ENCODE data around the gene DDX41. TPM values are rescaled to one million over a fixed set of nuclear protein-coding genes. Genes with fewer than 3 reads are reported as not detected.

Gene DDX41
- total RNA-seq, 4 donors from 2014 or later, result 96.5 to 170 (median 130) TPM

DNA sequence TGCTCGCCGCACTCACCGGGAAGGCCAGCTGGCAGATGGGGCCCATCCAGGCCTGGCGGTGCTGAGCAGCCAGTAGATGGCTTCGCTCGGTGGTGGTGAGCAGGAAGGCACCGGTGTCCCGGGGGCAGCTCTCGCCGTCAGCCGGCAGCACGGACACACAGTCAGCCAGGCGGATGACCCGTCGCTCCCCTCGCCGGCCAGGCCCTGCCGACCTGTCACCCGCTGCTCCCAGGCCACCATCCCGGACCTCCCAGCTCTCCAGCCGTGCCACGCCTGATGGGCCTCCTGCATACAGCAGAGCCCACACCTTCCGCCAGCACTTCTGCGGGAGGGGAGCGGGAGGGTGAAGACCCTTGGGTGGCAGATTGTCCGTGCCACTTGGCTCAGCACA is 8.5 kb downstream of the DDX41 start:
- 74% methylated on average over 26 of the region's 26 CpGs; no CpG with 5 or more reads in 1 of the 2 donors for WGBS, 2 donors (ENCODE audit: low coverage in 1 of 2)
- DNase-seq, result no peak
- Histone ChIP-seq H3K27me3 (no peaks in the 10 kb centered on the region), H3K36me3 (peaks cover 0 to 22% (median 7%) of the 10 kb centered on the region in 4 donors), H3K4me3 (peak overlapping the region in 1 of 4 donors; percentile 27), H3K9me3 (no peaks in the 10 kb centered on the region), H3K27ac (peak overlapping the region in 3 of 4 donors; percentile 51 to 78 (median 63)), H3K4me1 (peaks cover 0 to 5% (median 0%) of the 10 kb centered on the region in 4 donors)
- TF ChIP-seq POLR2A (IDR thresholded peaks at IDR 0.05) (no peak), POLR2AphosphoS5 (IDR thresholded peaks at IDR 0.05) (no peak), EP300 (IDR thresholded peaks at IDR 0.05; ENCODE audit: low read depth) (no peak), CTCF (IDR thresholded peaks at IDR 0.05) (no peak)
- intact Hi-C loops (cut with DNase I; ENCODE audit: low total_unique reads), result no loop called here
- in situ Hi-C loops (cut with MboI; ENCODE audit: low pct_ligation_motif_present in 1 of 4, low pct_unique_long_range_greater_than_20kb in 1 of 4, low sequenced_read_pairs in 3 of 4), result loop anchor here in 2 of 4 donors (10.0 to 25.0 kb wide), 2 partner anchors 113 to 121 kb away; partner anchors contain the start of gene SLC34A1 (in 1 of the 2)

GRCh38 chr5:177507596-177508220 is 9.1 kb downstream of the DDX41 start:
- Histone ChIP-seq H3K27me3 (no peaks in the 10 kb centered on the region), H3K4me1 (peaks cover 0 to 5% (median 0%) of the 10 kb centered on the region in 4 donors), H3K4me3 (peak overlapping the region in 1 of 4 donors; percentile 27), H3K36me3 (peaks cover 0 to 17% (median 5%) of the 10 kb centered on the region in 4 donors), H3K27ac (peak overlapping the region in 2 of 4 donors; percentile 63 to 78), H3K9me3 (no peaks in the 10 kb centered on the region)
- in situ Hi-C loops (cut with MboI; ENCODE audit: low pct_ligation_motif_present in 1 of 4, low pct_unique_long_range_greater_than_20kb in 1 of 4, low sequenced_read_pairs in 3 of 4) (loop anchor here in 2 of 4 donors (10.0 to 25.0 kb wide), 2 partner anchors 113 to 120 kb away; partner anchors contain the start of gene SLC34A1 (in 1 of the 2)), intact Hi-C loops (cut with DNase I; ENCODE audit: low total_unique reads) (no loop called here)
- WGBS, 2 donors (ENCODE audit: low coverage in 1 of 2), result 79 to 89% methylated on average over 8 to 17 of the region's 17 CpGs
- DNase-seq, result no peak
- TF ChIP-seq EP300 (IDR thresholded peaks at IDR 0.05; ENCODE audit: low read depth) (no peak), POLR2AphosphoS5 (IDR thresholded peaks at IDR 0.05) (no peak), POLR2A (IDR thresholded peaks at IDR 0.05) (no peak), CTCF (IDR thresholded peaks at IDR 0.05) (no peak)

DNA sequence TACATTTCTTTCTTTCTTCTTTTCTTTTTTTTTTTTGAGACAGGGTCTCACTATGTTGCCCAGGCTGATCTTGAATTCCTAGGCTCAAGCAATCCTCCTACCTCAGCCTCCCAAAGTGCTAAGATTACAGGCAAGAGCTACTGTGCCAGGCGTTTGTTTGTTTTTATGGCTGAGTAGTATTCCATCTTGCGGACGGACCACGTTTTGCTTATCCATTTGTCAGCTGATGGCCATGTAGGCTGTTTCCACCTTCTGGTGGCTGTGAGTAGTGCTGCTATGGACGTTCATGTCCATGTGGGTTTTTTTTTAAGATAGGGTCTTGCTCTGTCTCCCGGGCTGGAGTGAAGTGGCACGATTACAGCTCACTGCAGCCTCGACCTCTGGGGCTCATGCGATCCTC is 9.6 kb downstream of the DDX41 start:
- Histone ChIP-seq H3K4me3 (no peak overlapping the region), H3K27me3 (no peaks in the 10 kb centered on the region), H3K36me3 (peaks cover 0 to 13% (median 4%) of the 10 kb centered on the region in 4 donors), H3K9me3 (no peaks in the 10 kb centered on the region), H3K4me1 (peaks cover 0 to 5% (median 0%) of the 10 kb centered on the region in 4 donors), H3K27ac (no peak overlapping the region)
- WGBS, 2 donors (ENCODE audit: low coverage in 1 of 2), result 69 to 80% methylated on average over 2 to 9 of the region's 9 CpGs
- intact Hi-C loops (cut with DNase I; ENCODE audit: low total_unique reads), result no loop called here
- no peak for DNase-seq
- TF ChIP-seq POLR2AphosphoS5 (IDR thresholded peaks at IDR 0.05) (no peak), CTCF (IDR thresholded peaks at IDR 0.05) (no peak), EP300 (IDR thresholded peaks at IDR 0.05; ENCODE audit: low read depth) (no peak), POLR2A (IDR thresholded peaks at IDR 0.05) (no peak)
- in situ Hi-C loops (cut with MboI; ENCODE audit: low pct_ligation_motif_present in 1 of 4, low pct_unique_long_range_greater_than_20kb in 1 of 4, low sequenced_read_pairs in 3 of 4), result loop anchor here in 2 of 4 donors (10.0 to 25.0 kb wide), 2 partner anchors 112 to 120 kb away; partner anchors contain the start of gene SLC34A1 (in 1 of the 2)

- no peak overlapping the region for H3K4me3 ChIP-seq
- intact Hi-C loops (cut with DNase I; ENCODE audit: low total_unique reads) (no loop called here), in situ Hi-C loops (cut with MboI; ENCODE audit: low pct_ligation_motif_present in 1 of 4, low pct_unique_long_range_greater_than_20kb in 1 of 4, low sequenced_read_pairs in 3 of 4) (loop anchor here in 2 of 4 donors (10.0 to 25.0 kb wide), 2 partner anchors 110 to 118 kb away; partner anchors contain the start of gene SLC34A1 (in 1 of the 2))
- H3K27ac ChIP-seq, result no peak overlapping the region
- TF ChIP-seq EP300 (IDR thresholded peaks at IDR 0.05; ENCODE audit: low read depth) (no peak), POLR2AphosphoS5 (IDR thresholded peaks at IDR 0.05) (no peak), POLR2A (IDR thresholded peaks at IDR 0.05) (no peak), CTCF (IDR thresholded peaks at IDR 0.05) (no peak)
- H3K36me3 ChIP-seq, result no peaks in the 10 kb centered on the region
- DNase-seq, result no peak
- WGBS, 2 donors (ENCODE audit: low coverage in 1 of 2), result 93% methylated on average over 4 of the region's 4 CpGs; no CpG with 5 or more reads in 1 of the 2 donors
- H3K4me1 ChIP-seq, result peaks cover 0 to 11% (median 4%) of the 10 kb centered on the region in 4 donors
- H3K9me3 ChIP-seq, result no peaks in the 10 kb centered on the region
- no peaks in the 10 kb centered on the region for H3K27me3 ChIP-seq
These were observed 11.7 kb downstream of the DDX41 start for GRCh38 chr5:177505075-177505474.
